Activated CD4-positive, alpha-beta T cell treated with anti-CD3 and anti-CD28 coated beads, Interleukin-2, Interleukin-6, amounts not matched to agents 100 ng/mL and 50 ng/mL, durations not matched to agents 16 hours and 8 hours (primary cell): ENCODE data around the gene F2.
"Not testable (repeated sequence)": the region's sequence is repeated elsewhere in the genome, so short reads cannot be mapped to it uniquely, and the experiment has no call there.

Experiments used
- DNase-seq: peaks from one replicate; pipeline ENCODE4 v3.0.0-alpha.2; 2020

Gene F2

DNA sequence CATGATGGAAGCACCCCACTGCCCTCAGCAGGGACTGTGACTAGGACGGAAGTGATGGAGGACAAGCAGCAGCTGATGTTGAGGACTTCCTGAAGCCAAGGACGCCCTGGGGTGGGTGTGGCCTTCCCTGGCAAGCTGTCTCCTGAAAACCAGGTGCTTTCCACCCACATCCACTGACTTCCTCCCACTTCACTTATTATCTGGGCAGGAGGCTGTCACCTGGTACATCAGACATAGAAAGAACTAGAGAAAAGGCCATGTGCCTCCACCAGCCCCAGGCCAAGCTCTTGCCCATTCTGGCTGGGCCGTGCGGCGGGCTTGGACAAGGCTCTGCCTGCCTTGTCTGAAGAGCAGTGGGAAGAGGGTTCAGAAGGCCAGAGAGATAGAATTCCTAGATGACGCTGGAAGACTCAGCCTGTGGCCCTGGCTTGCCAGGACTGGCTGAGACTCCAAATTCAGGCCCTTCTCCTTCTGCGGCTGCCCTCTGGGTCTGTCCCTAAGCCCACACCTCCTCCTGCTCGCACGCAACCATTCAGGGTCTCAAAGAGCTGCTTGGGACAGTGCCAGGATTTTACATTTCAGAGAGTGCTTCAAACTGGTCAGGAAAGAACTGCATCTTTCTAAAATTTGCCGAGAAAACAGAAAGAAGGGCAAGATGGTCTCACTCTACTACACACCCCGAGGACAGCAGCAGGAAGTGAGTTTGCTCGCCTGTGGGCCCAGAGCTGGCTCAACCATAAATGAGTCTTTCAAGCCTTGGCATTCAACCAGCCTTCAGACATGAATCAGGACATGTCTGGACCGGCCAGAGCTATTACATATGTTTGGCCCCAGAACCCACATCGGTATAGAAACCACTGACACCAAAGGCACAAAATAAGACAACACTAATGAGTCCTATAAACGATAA is 31.9 kb upstream of the F2 start:
- no peak for DNase-seq

DNA sequence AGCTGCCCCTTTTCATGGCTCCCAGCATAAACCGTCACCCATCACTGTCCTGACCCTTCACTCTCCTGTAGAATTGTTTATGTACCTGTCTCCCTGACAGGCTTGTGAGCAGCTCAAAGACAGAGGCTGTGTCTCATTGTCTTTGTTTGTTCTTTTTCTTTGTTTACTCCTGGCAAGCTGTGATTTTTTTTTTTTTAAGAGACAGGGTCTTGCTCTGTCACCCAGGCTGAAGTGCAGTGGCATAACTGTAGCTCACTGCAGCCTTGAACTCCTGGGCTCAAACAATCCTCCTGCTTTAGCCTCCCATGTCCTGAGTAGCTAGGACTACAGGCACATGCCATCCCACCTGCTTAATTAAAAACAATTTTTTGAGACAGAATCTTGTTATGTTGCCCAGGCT is 28.3 kb upstream of the F2 start:
- DNase-seq = no peak

DNA sequence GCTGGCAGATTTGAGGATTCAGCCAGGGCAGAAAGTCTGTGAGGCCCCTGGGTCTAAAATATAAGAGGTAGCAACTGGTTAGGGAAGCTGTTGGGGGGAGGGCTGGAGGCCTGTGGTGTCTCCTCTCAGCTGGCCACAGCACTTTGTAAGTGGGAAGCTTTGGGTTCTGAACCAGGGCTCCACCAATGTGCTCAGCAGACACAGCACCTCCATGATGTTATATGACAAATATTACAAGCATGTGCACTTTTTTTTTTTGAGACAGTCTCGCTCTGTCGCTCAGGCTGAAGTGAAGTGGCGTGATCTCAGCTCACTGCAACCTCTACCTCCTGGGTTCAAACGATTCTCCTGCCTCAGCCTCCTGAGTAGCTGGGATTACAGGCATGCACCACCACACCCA is 26.6 kb upstream of the F2 start:
- no peak for DNase-seq

DNA sequence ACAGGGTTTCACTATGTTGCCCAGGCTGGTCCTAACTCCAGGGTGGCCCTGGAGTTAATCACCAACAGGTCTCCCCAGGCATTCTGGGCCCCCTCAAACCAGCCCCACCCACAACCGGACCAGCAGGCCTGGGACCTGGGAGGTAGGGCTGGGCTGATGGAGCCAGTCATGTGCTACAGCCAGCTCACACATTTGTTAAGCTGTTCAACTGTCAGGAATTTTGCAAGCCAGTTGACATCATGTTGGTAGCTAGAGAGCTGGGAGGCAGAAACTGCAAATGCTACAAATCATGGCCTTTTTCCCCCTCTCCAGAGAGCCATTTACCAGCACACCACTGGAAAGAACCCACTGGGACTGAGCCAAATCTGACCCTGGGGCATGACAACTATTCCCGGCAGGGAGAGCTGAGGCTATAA is 25.4 kb upstream of the F2 start:
- no peak for DNase-seq

DNA sequence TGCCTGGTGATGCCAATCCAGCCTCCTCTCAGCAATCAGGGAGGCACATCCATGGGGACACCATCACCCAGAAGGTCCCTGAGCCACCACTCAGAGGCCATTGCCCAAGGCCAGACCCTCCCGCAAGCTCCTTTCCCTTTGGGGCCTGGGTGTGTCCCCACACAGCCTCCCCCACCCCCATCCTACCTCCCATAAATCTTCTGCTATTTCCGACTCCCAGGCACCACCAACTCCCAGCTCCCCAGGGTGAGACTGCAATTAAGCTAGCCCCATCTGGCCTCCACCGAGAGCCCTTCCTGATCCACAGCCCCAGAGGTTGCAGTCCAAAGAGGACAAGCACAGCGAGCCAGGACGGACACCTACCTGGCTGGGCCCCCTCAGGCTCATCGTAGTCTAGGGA is 24.9 kb upstream of the F2 start:
- DNase-seq = no peak

DNA sequence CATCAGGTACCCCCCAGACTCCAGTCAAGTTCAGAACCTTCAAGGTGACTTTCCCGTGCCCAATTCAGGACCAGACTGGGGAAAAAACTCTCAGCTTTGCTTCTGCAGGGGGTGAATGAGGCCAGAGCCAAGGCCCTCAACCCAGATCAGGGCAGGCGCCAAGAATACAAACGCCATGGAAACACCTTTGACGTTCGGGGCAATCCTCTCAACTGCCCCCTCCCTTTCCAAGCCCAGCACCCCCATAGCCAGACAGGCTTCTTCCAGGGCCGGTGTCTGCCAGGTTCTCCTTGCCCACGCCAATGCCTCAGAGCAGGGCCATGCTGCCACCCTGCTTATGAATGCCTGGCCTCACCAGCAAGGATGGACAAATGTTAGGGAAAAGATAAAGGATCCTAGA is 24.4 kb upstream of the F2 start:
- no peak for DNase-seq

DNA sequence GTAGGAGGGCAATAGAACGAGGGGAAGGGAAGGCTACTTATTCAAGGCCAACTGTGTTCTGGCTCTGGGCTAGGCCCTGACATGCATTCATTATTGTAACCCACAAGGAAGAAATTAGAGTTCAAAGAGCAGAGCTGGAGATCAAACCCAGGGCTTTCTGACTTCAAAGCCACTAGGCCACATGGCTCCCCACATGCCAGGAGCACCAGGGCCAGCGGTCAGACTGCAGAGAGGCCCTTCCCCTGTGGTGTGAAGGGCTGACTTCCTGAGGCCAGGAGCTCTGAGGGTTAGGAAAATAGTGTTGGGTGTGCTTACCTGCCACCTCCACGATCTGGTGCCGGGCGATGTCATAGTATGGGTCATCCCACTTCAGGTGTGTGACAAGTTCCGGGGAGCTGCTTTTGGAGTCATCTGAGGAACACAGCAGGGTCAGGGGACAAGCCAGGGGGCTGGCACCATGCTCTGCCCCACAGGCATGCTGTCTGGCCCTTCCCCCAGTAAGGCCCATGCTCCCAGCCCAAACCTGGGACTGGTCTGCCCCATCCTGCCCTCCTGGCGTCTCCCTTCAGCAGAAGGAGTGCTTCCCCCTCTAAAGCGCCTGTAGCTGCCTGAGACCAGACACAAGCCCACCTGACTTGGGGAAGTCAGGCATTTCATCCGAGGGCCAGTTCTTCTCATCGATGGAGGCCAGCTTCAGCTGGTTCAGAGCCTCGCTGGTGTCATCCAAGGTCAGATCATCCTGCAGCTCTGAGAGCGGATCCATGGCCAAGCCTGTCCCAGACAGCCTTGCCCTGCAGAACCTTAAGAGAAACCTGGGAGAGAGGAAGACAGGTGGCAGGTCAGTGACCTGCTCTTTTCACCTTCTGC is 23.4 kb upstream of the F2 start:
- no peak for DNase-seq

DNA sequence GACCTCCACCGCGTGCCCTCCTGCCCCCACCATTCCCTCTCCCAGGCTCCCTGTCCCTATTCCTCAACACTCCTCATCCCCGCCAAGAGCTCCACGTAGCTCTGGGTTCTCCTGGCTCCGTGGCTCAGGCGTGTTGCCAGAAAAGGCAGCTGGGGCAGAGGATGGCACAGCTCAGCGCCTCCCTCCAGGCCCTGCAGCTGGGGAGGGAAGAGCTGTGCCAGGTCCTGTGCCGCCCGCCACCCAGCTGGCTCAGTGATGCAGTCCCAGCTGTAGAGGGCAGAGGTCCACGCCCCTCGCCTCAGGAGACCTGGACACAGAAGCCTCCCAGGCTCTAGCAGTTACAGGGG is 22.8 kb upstream of the F2 start:
- DNase-seq = no peak

DNA sequence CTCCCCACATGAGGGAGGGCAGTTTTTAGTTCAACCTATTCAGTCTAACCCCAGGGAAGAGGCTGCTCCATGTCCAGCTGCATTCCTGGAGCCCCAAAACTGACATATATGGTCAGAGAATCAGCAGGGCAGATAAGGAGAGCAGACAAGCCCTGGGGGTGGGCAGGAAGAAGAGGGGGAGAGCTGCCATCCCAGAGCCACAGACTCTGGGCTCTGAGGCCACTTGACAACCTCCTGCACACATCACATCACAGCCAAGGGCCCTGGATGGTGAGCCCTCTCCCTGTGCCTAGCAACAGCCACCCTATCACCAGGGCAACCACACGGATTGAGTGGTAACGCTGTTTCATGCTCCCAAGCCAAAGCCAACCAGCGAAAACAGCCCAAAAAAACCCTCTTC is 21.7 kb upstream of the F2 start:
- DNase-seq = no peak

DNA sequence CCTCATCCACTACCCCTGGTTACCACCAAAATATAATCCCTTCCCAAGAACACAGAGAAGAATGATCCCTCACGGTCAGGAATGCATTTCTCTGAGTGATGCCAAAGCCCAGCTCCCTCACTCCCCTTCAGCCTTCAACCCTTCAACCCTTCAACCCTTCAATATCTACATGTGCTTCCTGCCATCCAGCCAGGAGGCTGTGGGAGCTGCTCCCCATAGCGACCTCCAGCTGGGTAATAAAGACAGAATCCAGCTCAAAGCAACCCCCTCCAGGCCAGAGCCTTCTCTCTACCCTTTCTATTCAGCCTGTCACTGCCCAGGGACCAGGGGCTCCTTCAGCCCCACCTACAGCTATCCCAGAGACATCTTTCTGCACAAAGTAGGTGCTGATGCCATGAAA is 21.3 kb upstream of the F2 start:
- DNase-seq = no peak

DNA sequence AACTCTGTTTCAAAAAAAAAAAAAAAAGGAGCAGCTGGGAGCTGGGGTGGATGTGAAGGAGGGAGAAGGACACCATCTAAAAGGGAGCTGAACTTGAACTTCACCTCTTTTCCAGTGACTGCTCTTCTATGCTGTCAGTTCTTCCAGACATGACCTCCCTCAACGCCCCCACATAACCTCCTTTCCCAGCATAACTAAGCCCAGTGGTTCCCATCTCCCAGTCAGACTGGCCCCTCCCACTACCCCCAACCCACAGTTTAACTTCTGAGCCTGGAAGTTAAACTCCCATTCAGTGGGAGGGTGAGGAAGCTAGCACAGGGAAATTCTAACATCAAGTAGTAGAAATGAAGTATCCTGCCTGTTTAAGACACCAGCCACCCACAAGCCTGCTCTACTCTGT is 20.4 kb upstream of the F2 start:
- DNase-seq = no peak

DNA sequence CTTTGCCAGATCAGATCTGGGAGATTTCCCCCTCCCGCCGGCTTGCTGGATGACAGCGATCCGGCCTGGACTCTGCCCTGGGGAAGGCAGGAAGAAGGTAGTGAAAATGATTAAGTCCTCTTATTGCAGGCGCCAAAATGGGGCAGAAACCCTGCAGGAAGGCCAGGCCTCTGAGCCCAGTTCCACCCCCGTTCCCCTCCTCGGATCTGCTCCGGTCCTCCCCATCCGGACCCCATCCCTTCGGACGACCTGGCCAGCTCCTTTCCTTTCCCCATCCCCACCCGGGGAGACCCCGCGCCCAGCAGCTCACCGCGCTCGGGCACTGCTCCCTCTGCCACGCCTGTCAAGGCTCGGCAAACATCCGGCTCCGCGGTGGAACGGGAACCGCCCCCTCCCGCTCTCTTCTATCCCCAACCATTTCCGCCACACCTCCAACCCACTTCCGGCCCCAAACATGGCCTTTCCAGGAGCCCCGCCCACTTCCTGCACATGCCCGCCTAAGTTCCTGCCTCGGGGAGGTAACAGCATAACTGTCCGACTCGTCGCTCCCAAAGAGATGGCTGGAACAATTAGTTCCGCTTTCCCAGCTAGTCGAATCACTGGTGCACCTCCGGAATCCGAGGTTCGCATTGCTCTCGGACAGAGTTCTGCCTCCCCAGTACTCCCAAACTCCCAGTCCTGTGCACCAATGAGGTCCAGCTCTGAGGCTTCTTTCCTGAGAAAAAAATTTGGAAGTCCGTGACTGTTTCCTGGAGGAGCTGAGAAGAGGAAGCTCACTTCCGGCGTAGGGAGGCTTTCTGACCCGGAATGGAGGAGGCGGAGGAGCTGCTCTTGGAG is 18.6 kb upstream of the F2 start, which contains the start of the genes ARHGAP1 and ZNF408:
ARHGAP1 (minus strand) TSS at position 379 of the 837 bp plus-strand sequence. CDS start 4,512 bp downstream, outside the sequence.
ZNF408 (plus strand) TSS at position 791 of the 837 bp plus-strand sequence; CDS start at position 808, 17 bp downstream.
- DNase-seq = peak; percentile 99

DNA sequence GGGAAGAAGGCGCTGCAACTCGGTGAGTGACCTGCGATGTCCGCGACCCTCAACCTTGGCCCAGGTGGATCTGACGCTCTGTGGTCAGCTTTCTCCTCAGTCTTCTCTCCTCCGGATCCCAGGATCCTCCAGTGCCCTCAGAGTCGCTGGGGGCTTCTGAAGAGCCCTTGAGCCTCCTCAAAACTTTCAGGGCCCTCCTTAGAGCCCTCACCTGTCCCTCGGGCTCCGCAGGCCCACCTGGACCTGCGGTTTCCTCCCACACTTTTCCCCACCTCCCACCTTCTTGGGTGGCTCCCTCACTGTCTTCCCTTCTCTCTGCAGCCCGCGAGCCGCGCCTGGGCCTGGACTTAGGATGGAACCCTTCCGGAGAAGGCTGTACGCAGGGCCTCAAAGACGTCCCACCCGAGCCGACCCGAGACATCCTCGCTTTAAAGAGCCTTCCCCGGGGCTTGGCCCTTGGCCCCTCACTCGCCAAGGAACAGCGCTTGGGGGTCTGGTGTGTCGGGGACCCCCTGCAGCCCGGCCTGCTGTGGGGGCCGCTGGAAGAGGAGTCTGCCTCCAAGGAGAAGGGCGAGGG is 17.8 kb upstream of the F2 start:
- DNase-seq = no peak

DNA sequence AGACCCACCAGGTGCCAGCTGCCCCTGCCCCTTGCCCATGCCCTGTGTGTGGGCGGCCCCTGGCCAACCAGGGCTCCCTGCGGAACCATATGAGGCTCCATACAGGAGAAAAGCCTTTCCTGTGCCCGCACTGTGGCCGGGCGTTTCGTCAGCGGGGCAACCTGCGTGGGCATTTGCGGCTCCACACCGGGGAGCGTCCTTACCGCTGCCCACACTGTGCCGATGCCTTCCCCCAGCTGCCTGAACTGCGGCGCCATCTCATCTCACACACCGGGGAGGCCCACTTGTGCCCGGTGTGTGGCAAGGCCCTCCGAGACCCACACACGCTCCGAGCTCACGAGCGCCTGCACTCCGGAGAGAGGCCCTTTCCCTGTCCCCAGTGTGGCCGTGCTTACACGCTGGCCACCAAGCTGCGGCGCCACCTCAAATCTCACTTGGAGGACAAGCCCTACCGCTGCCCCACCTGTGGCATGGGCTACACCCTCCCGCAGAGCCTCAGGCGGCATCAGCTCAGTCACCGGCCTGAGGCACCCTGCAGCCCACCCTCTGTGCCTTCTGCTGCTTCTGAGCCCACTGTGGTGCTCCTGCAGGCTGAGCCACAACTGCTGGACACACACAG is 13.8 kb upstream of the F2 start:
- no peak for DNase-seq

DNA sequence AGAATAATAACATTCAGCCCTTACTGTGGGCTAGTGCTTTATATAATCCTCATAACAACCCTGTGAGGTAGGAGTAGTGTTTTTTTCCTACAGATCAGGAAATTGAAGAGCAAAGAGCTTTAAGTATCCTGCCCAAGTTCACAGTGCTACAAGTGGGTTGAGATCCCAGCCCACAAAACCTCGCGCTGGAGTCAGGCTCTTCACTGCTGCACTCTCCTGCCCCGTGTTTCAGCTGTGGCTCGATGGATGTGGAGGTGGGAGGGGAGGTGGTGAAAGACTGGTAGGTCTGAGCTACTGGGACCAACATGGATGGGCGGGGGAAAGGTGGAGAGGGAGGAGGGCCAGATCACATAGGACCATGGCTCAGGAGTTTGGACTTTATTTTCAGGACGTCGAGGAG is 12.1 kb upstream of the F2 start:
- DNase-seq = no peak

DNA sequence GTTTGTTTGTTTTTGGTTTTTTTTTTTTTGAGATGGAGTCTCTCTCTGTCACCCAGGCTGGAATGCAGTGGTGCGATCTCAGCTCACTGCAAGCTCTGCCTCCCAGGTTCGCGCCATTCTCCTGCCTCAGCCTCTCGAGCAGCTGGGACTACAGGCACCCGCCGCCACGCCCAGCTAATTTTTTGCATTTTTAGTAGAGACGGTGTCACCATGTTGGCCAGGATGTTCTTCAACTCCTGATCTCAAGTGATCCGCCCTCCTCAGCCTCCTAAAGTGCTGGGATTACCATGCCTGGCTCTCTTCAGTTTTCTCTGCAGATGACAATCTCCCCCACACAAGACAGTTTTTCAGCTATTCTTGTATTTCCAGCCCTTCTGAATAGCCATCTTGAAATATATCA is 9.7 kb upstream of the F2 start:
- DNase-seq = not testable (repeated sequence)

DNA sequence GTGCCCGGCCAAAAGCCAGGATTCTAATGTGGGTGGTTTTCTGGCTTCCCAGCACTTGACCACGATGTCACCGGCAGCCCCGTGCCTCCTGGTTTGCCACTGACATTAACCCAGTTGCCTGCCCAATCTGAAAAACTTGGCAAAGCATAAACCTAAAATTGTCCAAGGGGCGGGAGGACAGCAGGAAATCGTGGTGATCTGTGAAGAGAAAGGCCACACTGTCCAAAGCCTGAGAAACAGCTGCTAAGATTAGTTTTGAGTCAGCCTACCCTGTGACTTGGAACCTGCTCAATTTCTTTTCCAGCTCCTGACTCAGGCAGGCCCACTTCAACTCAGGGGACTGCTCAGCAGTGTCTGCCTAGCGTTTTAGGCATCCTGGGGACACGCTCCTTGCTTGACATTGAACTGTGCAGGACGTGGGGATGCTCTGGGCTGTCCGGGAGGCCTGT is 8.2 kb upstream of the F2 start:
- DNase-seq = no peak

DNA sequence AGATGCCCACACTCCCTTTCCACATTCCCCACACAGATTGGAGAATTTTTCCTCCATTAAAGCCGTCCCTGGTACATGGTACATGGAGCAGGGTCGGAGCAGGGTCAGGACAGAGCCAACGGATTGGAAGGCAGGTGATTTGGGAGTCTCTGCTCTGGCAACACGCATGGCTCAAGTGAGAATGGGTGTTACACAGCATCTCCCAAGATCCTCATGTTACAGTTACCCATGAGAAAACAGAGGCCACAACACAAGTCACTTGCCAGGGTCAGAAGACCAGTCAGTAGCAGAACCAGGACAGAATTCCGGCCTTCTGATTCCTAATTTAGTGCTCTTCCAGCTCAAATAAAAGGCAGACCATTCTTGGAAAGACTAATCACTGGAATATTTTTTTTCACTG is 7.7 kb upstream of the F2 start:
- no peak for DNase-seq

DNA sequence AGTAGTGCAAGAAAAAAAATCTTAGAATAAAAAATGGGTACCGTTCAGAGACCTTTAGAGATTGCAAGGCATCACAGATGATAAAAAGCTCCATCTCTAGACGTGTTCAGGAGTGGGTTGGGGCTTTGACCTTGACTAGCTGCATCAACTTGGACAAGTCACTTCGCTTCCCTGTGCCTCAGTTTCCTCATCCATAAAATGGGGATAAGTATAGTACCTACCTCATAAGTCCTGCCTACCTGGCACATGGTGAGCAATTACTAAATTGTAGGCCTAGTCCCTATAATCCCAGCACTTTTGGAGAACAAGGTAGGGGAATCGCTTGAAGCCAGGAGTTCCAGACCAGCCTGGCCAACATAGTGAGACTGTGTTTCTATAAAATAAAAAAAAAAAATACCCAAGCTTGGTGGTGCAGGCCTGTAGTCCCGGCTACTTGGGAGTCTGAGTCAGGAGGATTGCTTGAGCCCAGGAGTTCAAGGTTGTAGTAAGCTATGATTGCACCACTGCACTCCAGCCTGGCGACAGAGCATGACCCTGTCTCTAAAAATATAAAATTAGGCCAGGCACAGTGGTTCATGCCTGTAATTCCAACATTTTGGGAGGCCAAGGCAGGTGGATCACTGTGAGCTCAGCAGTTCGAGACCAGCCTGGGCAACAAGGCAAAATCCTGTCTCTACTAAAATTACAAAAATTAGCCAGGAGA is 6.0 kb upstream of the F2 start:
- no peak for DNase-seq

DNA sequence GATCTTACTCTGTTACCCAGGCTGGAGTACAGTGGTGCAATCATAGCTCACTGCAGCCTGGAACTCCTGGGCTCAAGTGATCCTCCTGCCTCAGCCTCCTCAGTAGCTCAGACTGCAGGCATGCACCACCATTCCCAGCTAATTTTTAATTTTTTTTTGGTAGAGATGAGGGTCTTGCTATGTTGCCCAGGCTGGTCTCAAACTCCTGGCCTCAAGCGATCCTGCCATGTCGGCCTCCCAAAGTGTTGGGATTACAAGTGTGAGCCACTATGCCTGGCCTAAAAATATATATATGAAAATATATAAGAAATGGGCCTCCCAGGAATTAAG is 1.2 kb upstream of the F2 start:
- not testable (repeated sequence) for DNase-seq
